DMS53 (cell line): ENCODE results near the gene ATG9A.

Experiments
- DNase-seq: peaks from one replicate; lab custom pipeline; 2025; lab: John Stamatoyannopoulos, UW

Gene ATG9A

DNA sequence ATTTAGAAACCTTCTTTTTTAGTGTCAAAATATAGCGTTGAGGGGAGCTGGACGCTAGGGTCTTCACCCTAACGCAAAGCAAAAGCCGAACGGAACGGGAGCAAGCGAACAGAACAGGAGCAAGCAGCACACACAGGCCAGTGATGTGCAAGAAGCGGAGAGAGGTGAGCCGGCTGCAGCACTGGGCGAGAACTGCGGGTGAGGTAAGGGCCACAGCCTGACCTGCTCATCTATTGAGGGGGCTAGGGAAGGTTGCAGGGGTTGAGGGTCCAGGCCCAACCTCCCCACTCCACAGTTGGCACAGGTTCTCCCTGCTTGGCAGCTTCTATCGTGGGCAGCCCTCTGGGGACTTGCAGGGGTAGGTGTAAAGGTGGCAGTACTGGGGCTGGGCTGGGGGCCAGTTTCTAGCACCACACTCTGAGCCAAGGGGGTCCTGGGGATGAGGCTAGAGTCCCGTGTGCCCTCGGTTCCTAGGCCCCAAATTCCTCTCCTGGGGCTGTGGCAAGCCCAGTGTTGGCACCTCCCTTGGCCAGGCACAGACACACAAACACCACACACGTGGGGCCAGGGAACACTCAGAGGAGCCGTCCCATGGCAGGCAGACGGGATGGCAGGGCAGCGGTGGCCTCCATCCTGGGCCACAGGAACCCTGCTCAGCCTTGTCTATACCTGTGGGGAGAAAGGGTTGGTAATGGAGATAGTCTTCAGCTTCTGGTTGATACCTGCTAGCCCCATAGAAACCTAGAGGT, 9.5 kb downstream of the ATG9A start:
- DNase-seq, result no peak

DNA sequence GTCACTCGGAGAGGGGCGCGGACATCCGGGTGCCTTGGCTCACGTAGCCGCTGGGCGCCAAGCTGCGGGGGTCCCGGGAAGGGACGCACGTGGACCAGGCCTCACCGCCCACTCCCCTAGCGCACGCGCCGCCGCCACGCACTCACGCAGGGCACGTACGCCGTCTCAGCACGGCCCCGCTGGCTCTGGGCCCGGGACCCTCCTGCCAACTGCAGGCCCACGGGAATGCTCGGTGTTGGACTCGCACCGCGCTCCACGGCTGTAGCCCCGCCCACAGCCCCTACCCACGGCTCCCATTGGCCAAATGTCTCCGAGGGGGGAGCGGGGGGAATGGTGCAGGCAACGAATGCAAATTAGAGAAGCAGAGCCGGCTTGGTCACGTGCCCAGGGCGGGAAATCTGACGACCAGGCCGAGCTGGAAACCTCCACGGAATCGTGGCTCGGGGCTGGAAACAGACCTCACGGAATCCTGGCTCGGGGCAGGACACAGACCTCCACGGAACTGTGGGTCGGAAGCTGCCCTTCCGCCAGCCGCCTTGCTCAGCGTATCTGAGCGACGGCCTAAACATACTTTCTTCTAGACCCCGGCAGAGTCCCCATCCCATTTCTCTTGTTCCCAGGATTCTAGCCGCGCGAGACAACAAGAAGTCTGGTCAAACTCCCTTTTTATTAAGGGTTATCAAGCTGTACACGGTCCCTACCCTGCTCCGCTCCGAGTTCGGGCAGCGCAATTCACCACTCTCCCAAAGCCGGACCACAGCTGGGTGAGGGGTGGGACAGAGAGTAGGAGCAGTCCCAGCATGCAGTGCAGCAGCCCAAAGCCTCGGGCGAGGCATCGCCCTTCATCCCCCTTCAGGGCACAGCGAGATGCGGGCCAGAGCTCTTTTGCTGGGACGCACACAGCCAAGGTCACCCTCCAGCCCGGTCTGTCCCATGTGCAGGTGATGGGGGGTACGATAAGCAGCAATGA, 10.4 kb downstream of the ATG9A start, which contains the start of gene ABCB6:
Gene ABCB6 (minus strand): TSS at position 227 of the 970 bp plus-strand sequence. CDS start 285 bp downstream, outside the sequence.
- DNase-seq, result peak; percentile 97

DNA sequence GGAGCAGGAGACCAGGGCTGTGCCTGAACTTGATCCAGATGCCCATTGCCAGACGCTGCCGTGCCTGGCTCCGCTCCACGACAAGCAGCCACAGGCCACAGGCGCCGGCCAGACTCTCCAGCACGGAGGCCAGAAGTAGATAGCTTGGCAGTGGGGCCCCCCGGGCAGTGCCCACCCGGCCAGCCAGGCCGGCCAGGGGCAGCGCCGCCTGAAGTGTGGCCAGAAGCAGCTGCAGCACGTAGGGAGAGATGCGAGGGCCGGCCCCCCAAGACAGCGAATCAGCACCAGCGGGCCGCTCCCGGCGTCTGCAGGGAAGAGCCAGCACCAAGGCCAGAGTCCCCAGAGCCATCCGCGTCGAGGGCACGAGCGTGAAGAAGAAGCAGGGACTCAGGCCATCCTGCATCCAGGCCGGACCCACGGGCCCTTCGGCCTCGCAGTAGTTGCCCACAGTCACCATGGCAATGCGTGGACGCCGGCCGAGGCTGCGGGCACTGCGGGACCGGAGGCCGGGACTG, 11.2 kb downstream of the ATG9A start:
- peak; percentile 85 for DNase-seq

DNA sequence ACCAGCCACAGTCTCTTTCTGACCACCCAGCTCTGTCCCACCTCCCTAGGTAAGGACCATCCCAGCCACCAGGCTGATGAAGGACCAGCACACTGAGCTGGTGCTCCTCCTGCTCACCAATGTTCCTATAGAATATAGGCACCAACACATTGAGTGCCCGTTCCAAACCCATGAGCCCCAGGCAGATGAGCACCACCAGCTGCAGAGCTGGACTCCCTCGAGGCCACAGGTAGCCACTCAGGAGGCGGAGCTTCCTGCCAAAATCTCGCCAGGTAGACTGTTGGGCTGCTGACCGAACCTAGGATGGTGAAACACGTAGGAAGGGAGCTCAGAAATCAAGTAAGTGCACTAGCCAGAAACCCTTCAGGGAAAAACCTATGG, 12.9 kb downstream of the ATG9A start:
- no peak for DNase-seq

DNA sequence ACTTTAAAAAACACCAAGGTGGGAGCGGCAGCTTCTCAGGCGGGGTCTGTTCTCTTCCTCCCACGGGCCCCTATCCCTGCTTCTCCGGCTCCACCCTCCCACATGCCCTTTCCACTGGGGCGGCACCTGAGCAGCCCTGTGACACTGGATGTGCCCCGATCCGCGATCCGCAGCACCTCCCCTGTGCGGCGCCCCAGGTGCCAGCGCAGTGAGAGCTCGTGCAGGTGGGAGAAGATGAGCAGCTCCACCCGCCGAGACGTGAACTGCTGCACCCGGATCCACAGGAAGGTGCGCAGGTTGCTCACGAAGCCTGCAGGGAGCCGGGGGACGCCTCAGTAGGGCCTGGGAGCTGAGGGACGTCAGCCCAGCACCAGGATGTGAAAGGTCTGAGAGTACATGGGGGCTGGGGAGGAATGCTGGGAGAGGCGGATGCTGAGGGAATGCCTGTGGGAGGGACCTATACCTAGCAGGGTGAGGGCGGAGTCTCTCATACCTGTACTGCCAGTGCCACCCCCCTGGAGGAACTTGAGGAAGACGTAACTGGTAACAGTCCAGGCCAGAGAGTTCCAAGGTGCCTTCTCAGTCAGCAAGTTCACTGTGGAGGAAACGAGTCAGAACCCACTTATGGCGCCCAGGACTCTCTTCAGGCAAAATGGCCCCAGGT, 13.4 kb downstream of the ATG9A start:
- no peak for DNase-seq

DNA sequence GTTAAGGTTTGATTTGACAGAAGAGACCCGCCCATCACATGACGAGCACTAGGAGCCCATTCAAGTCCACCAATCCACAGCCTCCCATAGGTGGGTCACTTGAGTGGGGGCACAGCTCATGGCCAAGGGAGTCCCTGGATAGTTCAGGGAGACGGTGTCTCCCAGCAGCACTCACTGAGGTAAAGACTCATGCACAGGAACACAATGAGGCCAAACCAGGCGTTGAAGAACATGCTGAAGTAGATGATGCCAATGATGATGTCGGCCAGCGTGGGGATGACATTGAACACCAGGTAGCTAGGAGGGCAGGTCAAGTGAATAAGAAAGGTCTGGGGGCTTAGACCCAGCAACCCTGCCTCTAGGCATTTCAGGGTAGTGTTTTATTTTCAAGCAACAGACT, 14.7 kb downstream of the ATG9A start:
- no peak for DNase-seq

DNA sequence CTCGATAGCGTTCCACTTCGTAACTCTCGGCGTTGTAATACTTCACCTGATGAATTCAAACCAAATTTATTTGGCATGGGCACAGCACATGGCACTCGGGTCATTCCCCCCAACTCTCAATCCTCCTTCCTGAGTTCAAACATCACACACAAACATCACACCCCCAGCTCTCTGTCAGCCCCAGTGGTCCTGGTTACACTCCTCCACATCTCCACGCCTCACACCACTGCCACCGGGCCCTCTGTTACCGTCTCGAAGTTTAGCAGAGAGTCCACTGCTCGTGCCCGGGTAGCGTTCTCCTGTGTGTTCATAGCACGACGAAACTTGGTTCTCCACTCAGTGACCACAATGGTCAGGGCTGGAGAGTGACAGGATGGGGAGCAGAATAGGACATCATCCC, 15.3 kb downstream of the ATG9A start:
- DNase-seq, result no peak

DNA sequence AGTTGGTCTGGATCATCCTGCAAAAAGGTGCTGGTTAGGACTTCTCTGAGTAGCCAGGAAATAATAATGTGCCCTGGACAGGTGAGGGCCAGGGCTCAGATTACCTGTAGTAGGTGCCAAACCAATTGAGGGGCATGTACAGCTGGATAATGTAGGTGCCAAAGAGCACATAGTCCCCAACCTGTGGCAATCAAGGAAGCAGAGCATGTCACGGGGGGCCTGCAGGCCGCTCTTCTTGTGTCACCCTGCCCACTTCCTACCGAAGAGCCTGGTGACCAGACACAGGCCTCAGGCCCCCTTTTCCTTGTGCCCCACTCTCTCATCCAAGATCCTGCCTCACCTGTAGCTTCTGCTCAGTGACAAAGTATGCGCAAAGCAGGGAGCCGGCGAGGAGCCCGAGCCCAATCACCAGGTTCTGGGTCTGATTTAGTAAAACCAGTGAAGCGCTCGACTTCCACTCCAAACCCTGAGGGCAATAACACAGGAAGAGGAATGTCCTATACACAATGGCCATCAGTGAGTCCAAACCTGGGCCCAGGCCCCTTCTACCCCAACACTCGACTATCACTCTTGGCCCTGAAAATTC, 15.9 kb downstream of the ATG9A start:
- DNase-seq, result no peak

DNA sequence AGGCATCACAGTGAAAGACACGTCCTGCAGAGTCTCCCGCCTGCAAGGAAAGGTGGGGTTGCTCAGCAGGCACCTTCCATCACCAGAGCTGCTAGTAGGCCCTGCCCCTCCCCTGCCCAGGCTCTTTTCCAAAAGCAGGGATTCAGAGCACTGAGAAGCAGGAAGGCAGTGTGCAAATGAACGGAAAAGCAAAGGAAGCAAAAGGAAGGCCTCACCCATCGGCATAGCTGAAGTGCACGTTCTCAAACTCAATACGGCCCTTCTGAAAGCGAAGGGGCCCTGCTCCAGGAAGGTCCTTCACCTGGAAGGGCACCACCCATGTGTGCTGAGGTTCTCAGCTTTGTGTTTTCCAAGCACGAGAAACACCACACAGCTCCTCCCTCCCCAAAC, 16.4 kb downstream of the ATG9A start:
- DNase-seq, result no peak

DNA sequence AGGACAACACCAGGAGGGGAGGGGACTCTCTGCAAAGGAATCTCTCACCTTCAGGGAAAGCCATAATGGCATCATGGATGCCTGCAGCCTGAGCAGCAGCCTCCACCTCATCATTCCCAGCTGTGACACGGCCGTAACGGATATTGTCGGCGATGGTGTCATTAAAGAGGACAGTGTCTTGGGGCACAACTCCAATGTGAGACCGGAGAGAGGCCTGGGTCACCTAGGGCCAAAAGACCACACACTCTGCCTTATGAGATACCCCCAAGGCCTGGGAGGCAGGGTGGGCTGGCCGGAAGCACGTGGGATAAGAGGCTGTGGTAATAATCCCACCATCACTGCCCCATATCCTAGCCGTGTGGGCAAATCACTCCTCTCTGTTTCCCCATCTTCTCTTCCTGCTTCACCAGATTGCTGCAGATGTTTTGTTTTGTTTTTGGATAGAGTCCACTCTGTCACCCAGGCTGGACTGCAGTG, 18.5 kb downstream of the ATG9A start:
- no peak for DNase-seq

DNA sequence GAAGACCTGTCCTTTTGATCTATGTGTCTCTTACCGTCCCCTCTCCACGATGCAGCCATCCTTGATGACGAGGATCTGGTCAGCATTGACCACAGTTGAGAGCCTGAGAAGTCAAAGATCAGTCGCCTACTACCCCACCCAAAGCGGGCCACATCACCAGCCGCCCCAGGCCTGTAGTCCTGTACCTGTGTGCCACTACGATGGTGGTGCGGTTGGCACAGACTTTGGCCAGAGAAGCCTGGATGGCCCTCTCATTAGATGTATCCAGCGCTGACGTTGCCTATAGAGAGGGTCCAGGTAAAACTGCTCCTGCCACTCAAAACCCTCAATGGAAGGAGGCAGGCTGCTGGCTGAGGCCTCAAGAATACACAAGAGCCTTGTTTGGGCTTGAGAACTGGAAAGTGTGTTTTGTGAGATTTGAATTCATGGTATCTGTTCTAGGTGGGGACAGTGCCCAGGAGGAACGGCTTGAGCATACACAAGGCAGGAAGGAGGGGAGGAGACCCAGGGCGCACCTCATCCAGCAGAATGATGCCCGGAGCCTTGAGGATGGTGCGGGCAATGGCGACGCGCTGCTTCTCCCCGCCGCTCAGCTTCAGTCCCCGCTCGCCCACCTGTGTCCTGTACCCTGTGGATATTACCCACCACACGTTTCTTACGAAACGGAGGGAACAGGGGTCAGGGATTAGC, 19.1 kb downstream of the ATG9A start:
- DNase-seq, result no peak

DNA sequence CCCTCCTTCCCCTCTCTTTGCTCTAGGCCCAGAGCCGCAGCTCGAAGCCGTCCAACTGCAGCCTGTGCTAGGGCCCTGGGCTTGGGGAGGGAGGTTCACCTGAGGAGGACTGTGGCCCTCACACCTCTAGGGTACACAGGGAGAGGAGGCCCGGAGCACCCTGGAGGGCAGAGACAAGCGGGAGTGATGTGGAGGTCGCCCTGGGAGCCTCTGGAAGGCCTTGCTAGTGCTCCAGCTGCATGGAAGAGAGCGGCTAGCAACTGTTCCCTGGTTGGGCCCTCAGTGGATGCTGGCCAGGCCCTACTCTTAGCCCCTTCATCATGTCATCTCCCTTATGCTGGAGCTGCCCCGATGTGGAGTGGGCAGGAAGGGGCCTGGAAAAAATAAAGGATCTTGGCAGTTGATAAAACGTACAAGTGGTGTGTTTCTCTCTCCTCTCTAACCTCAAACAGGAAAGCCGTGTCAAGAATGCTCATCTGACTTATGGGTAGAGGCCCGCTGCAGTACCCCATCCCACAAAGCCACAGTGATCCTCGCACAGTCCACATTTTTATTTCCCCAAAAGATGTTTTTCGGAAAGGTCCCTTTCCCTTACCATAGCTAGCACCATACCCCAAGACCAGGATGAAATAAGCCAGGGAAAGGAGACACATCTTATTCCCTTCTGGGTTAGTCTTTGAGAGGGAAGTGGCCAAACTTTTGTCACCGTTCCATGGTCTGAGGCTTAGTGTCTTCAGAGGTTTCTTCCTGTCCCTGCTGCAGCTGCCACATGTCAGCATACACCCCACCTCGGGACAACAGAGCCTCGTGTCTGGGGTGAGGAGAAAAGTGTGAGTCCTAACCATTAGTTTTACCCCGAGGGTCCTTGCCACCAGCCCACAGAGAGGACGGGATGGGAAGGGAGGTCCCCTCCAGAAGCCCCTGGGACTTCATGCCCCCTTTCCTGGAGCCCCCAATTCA, 19.9 kb downstream of the ATG9A start:
- DNase-seq, result no peak

DNA sequence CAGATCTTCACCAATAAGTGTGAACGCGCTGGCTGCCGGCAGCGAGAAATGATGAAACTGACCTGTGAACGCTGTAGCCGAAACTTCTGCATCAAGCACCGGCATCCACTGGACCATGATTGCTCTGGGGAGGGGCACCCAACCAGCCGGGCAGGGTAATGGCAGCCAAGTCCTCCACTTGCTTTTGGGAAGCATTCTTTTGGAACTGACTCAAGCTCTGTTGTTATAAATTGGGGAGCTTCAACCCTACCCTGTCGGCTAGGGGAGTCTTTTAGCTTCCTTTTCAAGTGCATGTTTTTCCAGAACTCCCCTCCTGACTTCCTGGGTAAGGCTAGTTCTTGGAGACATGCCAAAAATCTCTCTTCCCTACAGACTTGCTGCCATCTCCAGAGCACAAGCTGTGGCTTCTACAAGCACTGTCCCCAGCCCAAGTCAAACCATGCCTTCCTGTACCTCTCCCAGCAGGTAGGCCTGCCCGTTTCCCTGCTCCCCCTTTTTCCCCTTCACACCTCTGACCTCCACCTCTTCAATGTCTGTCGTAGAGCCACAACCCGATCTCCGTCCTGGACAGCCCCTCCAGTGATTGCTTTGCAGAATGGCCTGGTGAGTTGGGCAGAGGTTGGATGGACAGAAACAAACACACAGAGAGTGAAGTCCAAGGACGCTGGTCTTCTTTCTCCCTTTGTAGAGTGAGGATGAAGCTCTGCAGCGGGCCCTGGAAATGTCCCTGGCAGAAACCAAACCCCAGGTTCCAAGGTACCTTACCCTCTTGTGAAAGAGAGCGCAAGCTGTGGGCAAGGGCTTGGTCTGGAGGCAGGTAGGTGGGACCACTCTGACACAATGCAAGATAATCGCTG, 21.3 kb downstream of the ATG9A start:
- peak; percentile 45 for DNase-seq

DNA sequence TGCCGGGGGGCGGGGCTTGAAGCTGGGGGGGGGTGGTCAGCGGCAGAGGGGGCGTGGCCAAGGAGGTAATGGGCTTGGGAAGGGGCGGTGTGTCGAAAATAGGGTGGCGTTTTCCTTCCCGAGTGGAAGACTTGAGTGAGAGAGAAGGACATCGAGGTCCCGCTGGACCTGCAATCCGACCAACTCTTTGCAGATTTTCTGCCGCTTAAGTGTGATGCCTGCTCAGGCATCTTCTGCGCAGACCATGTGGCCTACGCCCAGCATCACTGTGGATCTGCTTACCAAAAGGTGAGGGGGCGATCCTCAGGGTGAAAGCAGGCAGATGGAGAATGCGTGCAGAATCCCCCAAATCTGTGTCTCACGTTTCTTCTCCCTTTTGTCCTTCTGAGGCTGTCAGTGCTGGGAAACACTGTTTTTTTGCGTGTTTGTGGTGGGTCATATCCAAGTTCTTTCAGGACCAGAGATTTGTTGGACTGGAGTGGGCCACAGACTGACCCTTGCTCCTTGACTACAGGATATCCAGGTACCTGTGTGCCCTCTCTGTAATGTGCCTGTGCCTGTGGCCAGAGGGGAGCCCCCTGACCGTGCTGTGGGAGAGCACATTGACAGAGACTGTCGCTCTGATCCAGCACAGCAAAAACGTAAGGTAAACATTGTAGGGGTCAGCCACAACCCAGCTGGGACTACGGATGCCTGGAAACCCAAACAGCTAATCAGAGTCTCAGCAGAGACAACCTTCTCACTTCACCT, 22.1 kb downstream of the ATG9A start:
- DNase-seq, result peak; percentile 33

DNA sequence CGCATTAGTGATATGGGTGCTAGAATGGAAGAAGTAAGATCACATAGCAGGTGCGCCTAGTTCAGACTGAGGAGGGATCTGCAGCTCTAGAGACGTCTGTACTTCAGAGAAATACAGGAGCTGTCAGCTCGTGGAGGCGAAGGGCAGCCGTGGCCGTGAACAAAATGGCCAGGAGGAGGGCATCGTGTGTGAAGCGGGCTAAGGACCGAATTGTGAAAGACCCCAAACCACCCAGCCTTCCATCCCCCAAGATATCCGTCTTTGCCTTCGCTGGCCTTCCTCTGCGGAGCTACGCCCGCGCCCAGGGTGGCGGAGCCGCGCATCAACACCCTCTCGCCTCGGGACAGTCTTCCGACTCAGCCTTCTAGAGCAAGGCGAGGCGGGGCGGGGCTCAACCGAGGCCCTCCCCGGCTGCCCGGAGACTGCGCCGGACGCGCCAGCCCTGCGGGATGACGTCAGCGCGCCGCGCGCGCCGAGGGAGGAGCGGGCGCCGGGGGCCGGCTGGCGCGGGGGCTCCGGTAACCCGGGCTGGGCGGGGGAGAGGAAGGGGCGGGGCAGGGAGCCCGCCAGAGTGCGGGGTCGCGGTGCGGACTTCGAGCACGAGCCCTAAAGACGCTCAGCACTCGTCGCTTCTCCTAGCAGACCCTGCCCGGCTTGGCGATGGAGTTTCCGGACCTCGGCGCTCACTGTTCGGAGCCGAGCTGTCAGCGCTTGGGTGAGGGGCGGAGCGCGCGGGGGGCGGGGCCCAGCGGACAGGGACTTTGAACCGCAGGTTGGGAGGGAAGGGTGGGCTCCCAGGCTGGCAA, 22.9 kb downstream of the ATG9A start, which contains the start of gene ZFAND2B:
Gene ZFAND2B (plus strand): TSS at position 455 of the 806 bp plus-strand sequence. CDS start 206 bp downstream, at position 661.
- DNase-seq, result peak; percentile 95

DNA sequence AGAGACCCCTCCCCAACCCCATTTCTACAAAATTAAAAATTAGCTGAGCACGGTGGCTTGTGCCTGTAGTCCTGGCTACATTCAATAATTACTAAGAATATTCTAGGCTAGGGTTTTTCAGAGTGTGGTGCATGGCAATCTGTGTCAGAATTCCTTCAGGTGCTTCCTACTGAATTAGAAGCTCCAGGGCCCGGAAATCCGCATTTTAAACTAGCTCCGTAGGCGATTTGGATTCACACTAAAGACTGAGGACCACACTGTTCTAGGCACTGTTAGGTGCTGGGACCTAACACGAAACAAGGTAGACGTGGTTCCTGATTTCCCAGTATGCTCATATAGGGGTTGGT, 23.5 kb downstream of the ATG9A start:
- DNase-seq, result no peak

DNA sequence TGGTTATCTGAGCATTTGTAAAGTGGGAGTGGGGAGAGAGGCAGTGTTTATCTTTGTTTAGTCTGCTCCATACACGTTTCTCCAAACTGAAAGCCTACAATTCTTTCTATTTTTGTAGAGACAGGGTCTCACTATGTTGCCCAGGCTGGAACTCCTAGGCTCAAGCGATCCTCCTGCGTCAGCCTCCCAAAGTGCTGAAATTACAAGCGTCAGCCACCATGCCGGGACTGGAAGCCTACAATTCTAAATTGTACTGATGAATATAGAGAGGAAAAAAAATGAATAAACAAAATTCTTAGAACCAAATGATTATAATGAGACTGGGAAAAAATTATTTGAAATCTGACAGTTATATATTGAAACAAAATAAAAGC, 24.3 kb downstream of the ATG9A start:
- DNase-seq, result no peak
